Kidney (tissue), 14 donors: Measurements from ENCODE around the gene RCAN2. TPM values are rescaled to one million over a fixed set of nuclear protein-coding genes. Genes with fewer than 3 reads are reported as not detected.

Experiments
- DNase-seq, 5 donors: peaks; one replicate each; pipeline ENCODE4 v3.0.0-alpha.2; 2013 to 2020
- FAIRE-seq: peaks from 2 replicates; lab custom pipeline; 2012; peaks lifted over from hg19 to GRCh38; lab: Jason Lieb, UNC
- H3K27ac ChIP-seq, 2 donors: one replicate each; pipeline ENCODE4 v1.7.0; 2013; ENCODE audit warnings: low read depth in 2 of 2, low read length in 2 of 2, inconsistent platforms in 1 of 2
- H3K27me3 ChIP-seq: one replicate; pipeline ENCODE4 v1.7.1; 2013; ENCODE audit warnings: low read length, inconsistent platforms; ENCODE audit not compliant: control insufficient read depth, insufficient read depth
- H3K36me3 ChIP-seq, 3 donors: one replicate each; pipeline versions ENCODE4 v1.7.0 to v1.7.1; 2013; ENCODE audit warnings: low read length in 3 of 3, control low read depth in 1 of 3, inconsistent platforms in 1 of 3; ENCODE audit not compliant: insufficient read depth in 3 of 3, control insufficient read depth in 2 of 3
- H3K4me1 ChIP-seq, 3 donors: one replicate each; pipeline versions ENCODE4 v1.7.0 to v1.7.1; 2013; ENCODE audit warnings: low read length in 3 of 3, inconsistent platforms in 1 of 3, low read depth in 1 of 3; ENCODE audit not compliant: control insufficient read depth in 2 of 3, insufficient read depth in 2 of 3
- H3K4me3 ChIP-seq, 3 donors: one replicate each; pipeline versions ENCODE4 v1.7.0 to v1.8.1; 2013; ENCODE audit warnings: low read length in 3 of 3, control low read depth in 1 of 3, inconsistent platforms in 1 of 3
- H3K9ac ChIP-seq, 3 donors: one replicate each; pipeline versions ENCODE4 v1.7.0 to v1.7.1; 2013; ENCODE audit warnings: low read length in 3 of 3, control low read depth in 1 of 3, inconsistent platforms in 1 of 3
- H3K9me3 ChIP-seq, 3 donors: one replicate each; pipeline versions ENCODE4 v1.7.0 to v1.7.1; 2013; ENCODE audit warnings: low read length in 3 of 3, control low read depth in 1 of 3, inconsistent platforms in 1 of 3; ENCODE audit not compliant: control insufficient read depth in 2 of 3, insufficient read depth in 1 of 3
- CTCF ChIP-seq: IDR thresholded peaks from 3 replicates; pipeline ENCODE4 v1.5.1; 2012; ENCODE audit warnings: mild to moderate bottlenecking, moderate library complexity, borderline replicate concordance; ENCODE audit not compliant: insufficient read depth; ENCODE audit errors: extremely low read depth
- intact Hi-C: fragments of 100-400 bp; cut with DNase I; formaldehyde crosslinking; loops from one replicate; pipeline ENCODE4 v1.11.1; 2022
- polyA plus RNA-seq: library from polyadenylated mRNA; stranded (reverse); fragments of 350-450 nt; fragmentation: Illumina TruSeq; extraction: RNeasy Lipid Tissue Mini Kit (QIAGEN cat#74804); gene quantifications from one replicate; pipeline ENCODE4 v1.2.3, GENCODE V29; 2014; ENCODE audit warnings: low read depth, low replicate concordance; ENCODE audit not compliant: insufficient read depth
- total RNA-seq: library from RNA; stranded (reverse); fragmentation: NEBNext Ultra II Directional; extraction: Animal tissue kit (Norgen Biotek cat#: 25700); gene quantifications from one replicate; pipeline ENCODE4 v1.2.1, GENCODE V29; 2021
- donor health status: control.
- donor health status: control.
- donor health status: control.
- donor health status: control.
- donor health status: control.
- donor health status: DM: yes; HTN: yes; CAD: no.
- donor health status: Normal renal cell carcinoma (clear cell type).

The RCAN2 gene
- total and polyA plus RNA-seq, 2 donors from 2014 or later, result 25.7 to 37.4 TPM

DNA sequence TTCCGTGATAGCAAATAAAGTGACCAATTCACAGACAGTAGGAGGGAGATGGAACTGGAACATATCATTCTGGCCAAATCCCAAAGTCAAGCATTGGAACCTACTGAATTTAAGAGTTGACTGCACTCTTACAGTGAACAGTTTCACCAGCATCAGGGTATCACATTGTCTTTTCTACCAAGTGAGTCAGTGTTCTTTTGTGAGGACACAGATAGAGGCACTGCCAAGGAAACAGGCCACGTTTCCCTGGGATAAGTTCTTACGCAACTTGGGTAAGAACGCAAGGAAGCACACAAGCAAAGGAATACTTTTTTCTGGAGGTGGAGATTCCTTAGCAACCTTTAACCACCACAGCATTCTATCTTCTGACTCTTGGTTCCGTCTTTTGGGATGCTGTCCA lies 291.9 kb downstream of the RCAN2 start:
- FAIRE-seq, result no peak
- H3K27ac ChIP-seq, result no peak overlapping the region

DNA sequence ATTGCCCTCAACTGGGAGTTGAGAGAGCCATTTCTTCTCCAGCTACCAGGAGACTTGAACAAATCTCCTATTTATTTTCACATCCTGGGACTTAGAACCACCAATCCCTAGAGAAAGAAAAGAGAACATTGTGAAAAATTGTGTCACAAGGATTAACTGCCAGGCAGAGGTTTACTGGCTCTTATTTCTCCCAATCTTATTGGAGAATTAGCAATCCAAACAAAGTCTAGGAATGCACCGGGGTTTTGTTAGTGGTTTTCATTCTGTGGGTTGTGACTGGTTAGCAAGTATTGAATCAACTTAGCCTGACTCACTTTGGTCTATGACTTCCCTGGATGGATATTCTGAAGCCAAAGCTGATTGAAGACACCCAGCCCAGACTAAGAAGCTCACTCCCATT lies 299.3 kb downstream of the RCAN2 start:
- no peaks in the 10 kb centered on the region for H3K4me1 ChIP-seq
- H3K27me3 ChIP-seq, result no peaks in the 10 kb centered on the region
- no peak for TF ChIP-seq CTCF
- no peak overlapping the region for H3K9ac ChIP-seq
- DNase-seq (no peak), FAIRE-seq (no peak)
- H3K27ac ChIP-seq, result no peak overlapping the region
- intact Hi-C loops, result no loop called here
- H3K4me3 ChIP-seq, result no peak overlapping the region
- H3K9me3 ChIP-seq, result no peaks in the 10 kb centered on the region
- no peaks in the 10 kb centered on the region for H3K36me3 ChIP-seq

More for the DNA sequence above, 291.9 kb downstream of the RCAN2 start:
- intact Hi-C loops, result no loop called here
- Histone ChIP-seq H3K9ac (no peak overlapping the region), H3K4me3 (no peak overlapping the region), H3K4me1 (no peaks in the 10 kb centered on the region), H3K27me3 (no peaks in the 10 kb centered on the region), H3K36me3 (no peaks in the 10 kb centered on the region), H3K9me3 (peaks cover 0 to 4% (median 2%) of the 10 kb centered on the region in 3 donors)
- DNase-seq, result no peak
- no peak for TF ChIP-seq CTCF

GRCh38 chr6:46190889-46191288 lies 300.4 kb downstream of the RCAN2 start:
- no peak for TF ChIP-seq CTCF
- no peaks in the 10 kb centered on the region for H3K36me3 ChIP-seq
- intact Hi-C loops, result no loop called here
- DNase-seq, result no peak
- no peak overlapping the region for H3K9ac ChIP-seq
- H3K9me3 ChIP-seq, result no peaks in the 10 kb centered on the region
- no peak for FAIRE-seq
- H3K27ac ChIP-seq, result no peak overlapping the region
- no peaks in the 10 kb centered on the region for H3K4me1 ChIP-seq
- H3K4me3 ChIP-seq, result no peak overlapping the region
- no peaks in the 10 kb centered on the region for H3K27me3 ChIP-seq

DNA sequence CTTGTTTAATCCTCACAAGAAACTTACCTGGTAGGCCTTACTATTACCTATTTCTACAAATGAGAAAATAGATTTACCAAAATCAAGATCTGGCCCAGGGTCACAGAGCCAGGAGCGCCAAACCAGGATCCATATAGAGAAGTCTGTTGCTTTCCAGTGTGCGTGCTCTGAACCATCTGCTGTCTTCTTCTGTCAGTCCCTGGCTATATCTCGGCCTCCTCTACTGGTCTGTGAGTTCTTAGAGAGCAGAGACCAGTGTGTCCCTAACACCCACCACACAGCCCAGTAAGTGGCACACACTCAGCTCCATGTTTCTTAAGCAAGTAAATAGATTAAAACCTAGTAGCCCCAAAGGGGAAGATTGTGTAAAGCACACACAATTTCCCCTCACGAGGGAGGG lies 301.5 kb downstream of the RCAN2 start:
- Histone ChIP-seq H3K4me1 (no peaks in the 10 kb centered on the region), H3K36me3 (no peaks in the 10 kb centered on the region), H3K4me3 (no peak overlapping the region), H3K27me3 (no peaks in the 10 kb centered on the region), H3K9me3 (no peaks in the 10 kb centered on the region), H3K27ac (no peak overlapping the region), H3K9ac (no peak overlapping the region)
- no peak for FAIRE-seq
- no peak for TF ChIP-seq CTCF
- intact Hi-C loops, result no loop called here
- no peak for DNase-seq
